ENCODE data around the gene MEIS2. TPM values are rescaled to one million over a fixed set of nuclear protein-coding genes. Genes with fewer than 3 reads are reported as not detected.

The MEIS2 gene
- total RNA-seq, 1 experiment from 2014 or later: 28.7 TPM

DNA sequence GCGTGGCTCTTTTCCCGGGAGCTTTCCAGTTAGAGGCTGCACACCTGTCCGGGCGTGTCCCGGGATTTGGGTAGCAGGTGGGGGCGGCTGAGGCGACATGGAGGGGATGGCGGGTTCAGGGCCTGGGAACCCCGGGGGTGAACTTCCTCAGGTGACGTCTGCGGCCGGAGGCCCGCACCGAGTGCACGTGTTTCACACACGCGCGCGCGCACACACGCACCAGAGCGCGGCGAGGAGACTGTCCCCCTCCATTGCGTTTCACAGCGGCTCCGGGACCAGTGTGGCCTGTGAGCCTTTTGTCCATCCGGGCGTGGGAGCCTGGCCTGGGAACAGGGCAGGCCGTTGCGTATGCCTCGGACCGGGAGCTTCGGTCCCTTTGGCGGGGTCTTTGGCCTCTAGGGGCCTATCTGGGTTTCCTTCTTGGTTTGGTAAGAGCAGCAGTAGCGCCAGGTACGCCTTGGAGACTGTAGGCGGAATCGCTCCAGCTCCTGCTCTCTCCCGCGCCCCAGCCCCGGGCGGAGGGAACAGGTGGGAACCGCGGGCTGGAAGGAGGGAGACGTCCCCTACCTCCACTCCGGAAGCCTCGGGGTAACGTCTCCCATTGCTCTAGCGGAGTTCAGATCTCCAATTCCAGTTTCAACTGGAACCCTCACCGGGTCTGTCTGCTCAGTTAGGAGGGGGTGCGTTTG is 220.0 kb downstream of the MEIS2 start:
- no peak for DNase-seq
- intact Hi-C loops (cut with micrococcal nuclease; ENCODE audit: unreplicated experiment): loop anchor here (5.0 kb wide), 3 partner anchors 92 to 378 kb away; no protein-coding TSS in a partner anchor
- Mint-ChIP-seq H3K4me3 (ENCODE audit: unreplicated experiment) (no peak overlapping the region), H3K27ac (ENCODE audit: unreplicated experiment) (no peak overlapping the region), H3K36me3 (ENCODE audit: insufficient read depth, unreplicated experiment) (peaks cover 6% of the 10 kb centered on the region), H3K4me1 (ENCODE audit: low read depth, unreplicated experiment) (peaks cover 16% of the 10 kb centered on the region), H3K9me3 (ENCODE audit: unreplicated experiment) (no peaks in the 10 kb centered on the region), H3K27me3 (ENCODE audit: insufficient read depth, unreplicated experiment) (peaks cover 2% of the 10 kb centered on the region)
- ChIA-PET POLR2A (no interaction called here), CTCF (no interaction called here)
- BruUV-seq (replicated peaks): no TSS peak
- Histone ChIP-seq H3K36me3 (ENCODE audit: control insufficient read depth, insufficient read depth, low read length) (no peaks in the 10 kb centered on the region), H3K9me3 (no peaks in the 10 kb centered on the region), H3K4me3 (ENCODE audit: low read depth, low read length) (no peak overlapping the region), H3K4me1 (peaks cover 17% of the 10 kb centered on the region), H3K27me3 (replicated peaks; ENCODE audit: control insufficient read depth, insufficient read depth, low read length) (no peaks in the 10 kb centered on the region; the same call in 1 of the 2 replicates)
- TF ChIP-seq, protein P1, sequence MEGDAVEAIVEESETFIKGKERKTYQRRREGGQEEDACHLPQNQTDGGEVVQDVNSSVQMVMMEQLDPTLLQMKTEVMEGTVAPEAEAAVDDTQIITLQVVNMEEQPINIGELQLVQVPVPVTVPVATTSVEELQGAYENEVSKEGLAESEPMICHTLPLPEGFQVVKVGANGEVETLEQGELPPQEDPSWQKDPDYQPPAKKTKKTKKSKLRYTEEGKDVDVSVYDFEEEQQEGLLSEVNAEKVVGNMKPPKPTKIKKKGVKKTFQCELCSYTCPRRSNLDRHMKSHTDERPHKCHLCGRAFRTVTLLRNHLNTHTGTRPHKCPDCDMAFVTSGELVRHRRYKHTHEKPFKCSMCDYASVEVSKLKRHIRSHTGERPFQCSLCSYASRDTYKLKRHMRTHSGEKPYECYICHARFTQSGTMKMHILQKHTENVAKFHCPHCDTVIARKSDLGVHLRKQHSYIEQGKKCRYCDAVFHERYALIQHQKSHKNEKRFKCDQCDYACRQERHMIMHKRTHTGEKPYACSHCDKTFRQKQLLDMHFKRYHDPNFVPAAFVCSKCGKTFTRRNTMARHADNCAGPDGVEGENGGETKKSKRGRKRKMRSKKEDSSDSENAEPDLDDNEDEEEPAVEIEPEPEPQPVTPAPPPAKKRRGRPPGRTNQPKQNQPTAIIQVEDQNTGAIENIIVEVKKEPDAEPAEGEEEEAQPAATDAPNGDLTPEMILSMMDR (IDR thresholded peaks at IDR 0.05; ENCODE audit: insufficient read depth in 1 of 2, low read depth in 1 of 2, low read length in 1 of 2, severe bottlenecking in 1 of 2, unreplicated experiment in 1 of 2): no peak

DNA sequence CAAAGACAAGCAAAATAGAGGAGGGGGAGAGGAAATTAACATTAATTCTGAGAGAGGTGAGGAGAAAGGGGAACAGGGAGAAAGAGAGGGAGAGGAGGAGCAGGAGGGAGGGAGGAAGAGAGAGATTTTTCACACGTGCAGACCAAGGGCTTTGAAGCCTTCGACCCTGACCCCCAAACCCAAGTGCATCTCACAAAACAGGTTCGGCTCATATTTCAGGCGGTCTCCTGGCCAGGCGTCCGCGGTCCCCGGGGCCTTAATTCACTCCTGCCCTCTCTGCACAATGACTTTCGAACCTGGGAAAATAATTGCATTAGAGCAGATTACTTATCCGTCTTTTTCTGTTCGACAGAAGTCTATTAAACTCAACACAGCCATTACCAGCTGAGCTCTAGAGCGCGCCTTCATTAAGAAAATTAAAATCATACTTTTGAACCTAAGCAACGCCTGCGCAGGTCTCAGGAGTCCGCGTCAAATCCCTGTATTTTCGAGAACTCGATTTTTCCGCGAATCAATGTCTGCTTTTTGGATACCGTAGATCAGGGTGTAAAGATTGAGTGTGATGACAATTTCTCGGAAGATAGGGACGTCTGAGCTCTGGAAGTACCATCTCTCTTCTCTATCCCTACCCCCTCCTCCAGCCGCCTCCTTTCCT is 220.7 kb downstream of the MEIS2 start:
- POLR2A ChIA-PET: no interaction called here

DNA sequence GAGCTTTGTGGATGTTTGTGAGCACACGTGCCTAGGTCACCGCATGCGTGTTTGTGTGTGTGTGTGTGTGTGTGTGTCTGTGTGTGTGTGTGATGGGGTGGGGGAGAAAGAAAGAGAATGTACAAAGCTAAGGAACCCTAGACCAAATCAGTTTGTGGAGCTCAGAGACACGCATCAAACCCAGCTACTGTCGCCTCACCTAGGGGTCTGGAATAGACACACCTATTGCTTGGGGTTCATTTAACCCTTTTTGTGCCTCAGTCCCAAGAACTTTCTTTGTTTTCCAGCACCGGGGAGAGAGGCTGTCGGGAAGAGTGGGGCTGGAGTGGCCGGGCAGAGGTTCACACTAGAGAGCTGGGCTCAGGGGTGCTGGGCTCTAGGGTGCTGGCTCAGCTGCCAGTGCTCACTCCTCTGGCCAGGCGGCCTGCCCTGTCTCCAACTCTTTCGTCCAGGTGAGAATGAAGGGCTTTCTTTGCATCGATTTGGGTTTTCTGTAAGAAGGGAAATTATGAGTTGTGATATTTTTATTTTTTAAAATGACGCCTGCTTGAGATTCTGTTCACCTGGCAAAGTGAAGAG is 221.6 kb downstream of the MEIS2 start:
- BruUV-seq (replicated peaks): no TSS peak
- no peaks in the 10 kb centered on the region for H3K36me3 ChIP-seq (ENCODE audit: control insufficient read depth, insufficient read depth, low read length)
- Mint-ChIP-seq H3K27me3 (ENCODE audit: insufficient read depth, unreplicated experiment) (peaks cover 2% of the 10 kb centered on the region), H3K4me1 (ENCODE audit: low read depth, unreplicated experiment) (peaks cover under 1% of the 10 kb centered on the region), H3K36me3 (ENCODE audit: insufficient read depth, unreplicated experiment) (peaks cover 6% of the 10 kb centered on the region), H3K27ac (ENCODE audit: unreplicated experiment) (no peak overlapping the region), H3K4me3 (ENCODE audit: unreplicated experiment) (no peak overlapping the region), H3K9me3 (ENCODE audit: unreplicated experiment) (no peaks in the 10 kb centered on the region)
- H3K4me3 ChIP-seq (ENCODE audit: low read depth, low read length): no peak overlapping the region
- no peaks in the 10 kb centered on the region; the same call in 1 of the 2 replicates for H3K27me3 ChIP-seq (replicated peaks; ENCODE audit: control insufficient read depth, insufficient read depth, low read length)
- ChIA-PET CTCF (no interaction called here), POLR2A (no interaction called here)
- DNase-seq: no peak
- H3K4me1 ChIP-seq: peaks cover 4% of the 10 kb centered on the region
- intact Hi-C loops (cut with micrococcal nuclease; ENCODE audit: unreplicated experiment): no loop called here
- TF ChIP-seq, protein P1 (IDR thresholded peaks at IDR 0.05; ENCODE audit: insufficient read depth in 1 of 2, low read depth in 1 of 2, low read length in 1 of 2, severe bottlenecking in 1 of 2, unreplicated experiment in 1 of 2): no peak
- H3K9me3 ChIP-seq: no peaks in the 10 kb centered on the region

More for the DNA sequence above, 220.7 kb downstream of the MEIS2 start:
- no peak overlapping the region for H3K27ac Mint-ChIP-seq (ENCODE audit: unreplicated experiment)
- H3K4me3 Mint-ChIP-seq (ENCODE audit: unreplicated experiment): no peak overlapping the region
- Histone ChIP-seq H3K9me3 (no peaks in the 10 kb centered on the region), H3K27me3 (replicated peaks; ENCODE audit: control insufficient read depth, insufficient read depth, low read length) (no peaks in the 10 kb centered on the region; the same call in 1 of the 2 replicates), H3K36me3 (ENCODE audit: control insufficient read depth, insufficient read depth, low read length) (no peaks in the 10 kb centered on the region), H3K4me1 (peaks cover 13% of the 10 kb centered on the region), H3K4me3 (ENCODE audit: low read depth, low read length) (no peak overlapping the region)
- TF ChIP-seq, protein P1 (IDR thresholded peaks at IDR 0.05; ENCODE audit: insufficient read depth in 1 of 2, low read depth in 1 of 2, low read length in 1 of 2, severe bottlenecking in 1 of 2, unreplicated experiment in 1 of 2): no peak
- no peak for DNase-seq
- CTCF ChIA-PET: no interaction called here
- H3K27me3 Mint-ChIP-seq (ENCODE audit: insufficient read depth, unreplicated experiment): peaks cover 2% of the 10 kb centered on the region
- BruUV-seq (replicated peaks): no TSS peak
- peaks cover 10% of the 10 kb centered on the region for H3K4me1 Mint-ChIP-seq (ENCODE audit: low read depth, unreplicated experiment)
- no peaks in the 10 kb centered on the region for H3K9me3 Mint-ChIP-seq (ENCODE audit: unreplicated experiment)
- H3K36me3 Mint-ChIP-seq (ENCODE audit: insufficient read depth, unreplicated experiment): peaks cover 6% of the 10 kb centered on the region
- intact Hi-C loops (cut with micrococcal nuclease; ENCODE audit: unreplicated experiment): loop anchor here (5.0 kb wide), 3 partner anchors 93 to 377 kb away; no protein-coding TSS in a partner anchor

Measured in Caco-2 (cell line).